GM12875 (cell line): Measurements from ENCODE around the gene ZMAT3.

ENCODE experiments used
- H3K4me3 ChIP-seq: one replicate; pipeline ENCODE4 v1.5.1; 2011; ENCODE audit warnings: low read depth, low read length, control low read depth
- TF ChIP-seq, protein P1 (sequence below): IDR thresholded peaks from 2 replicates; pipeline ENCODE4 v1.5.1; 2011; ENCODE audit warnings: low read depth, mild to moderate bottlenecking, control low read depth, inconsistent platforms, low read length, moderate library complexity, borderline replicate concordance; ENCODE audit not compliant: insufficient read depth

Gene ZMAT3

GRCh38 chr3:178975320-178975719, 96.3 kb downstream of the ZMAT3 start:
- TF ChIP-seq, protein P1, sequence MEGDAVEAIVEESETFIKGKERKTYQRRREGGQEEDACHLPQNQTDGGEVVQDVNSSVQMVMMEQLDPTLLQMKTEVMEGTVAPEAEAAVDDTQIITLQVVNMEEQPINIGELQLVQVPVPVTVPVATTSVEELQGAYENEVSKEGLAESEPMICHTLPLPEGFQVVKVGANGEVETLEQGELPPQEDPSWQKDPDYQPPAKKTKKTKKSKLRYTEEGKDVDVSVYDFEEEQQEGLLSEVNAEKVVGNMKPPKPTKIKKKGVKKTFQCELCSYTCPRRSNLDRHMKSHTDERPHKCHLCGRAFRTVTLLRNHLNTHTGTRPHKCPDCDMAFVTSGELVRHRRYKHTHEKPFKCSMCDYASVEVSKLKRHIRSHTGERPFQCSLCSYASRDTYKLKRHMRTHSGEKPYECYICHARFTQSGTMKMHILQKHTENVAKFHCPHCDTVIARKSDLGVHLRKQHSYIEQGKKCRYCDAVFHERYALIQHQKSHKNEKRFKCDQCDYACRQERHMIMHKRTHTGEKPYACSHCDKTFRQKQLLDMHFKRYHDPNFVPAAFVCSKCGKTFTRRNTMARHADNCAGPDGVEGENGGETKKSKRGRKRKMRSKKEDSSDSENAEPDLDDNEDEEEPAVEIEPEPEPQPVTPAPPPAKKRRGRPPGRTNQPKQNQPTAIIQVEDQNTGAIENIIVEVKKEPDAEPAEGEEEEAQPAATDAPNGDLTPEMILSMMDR: no peak
- H3K4me3 ChIP-seq: no peak overlapping the region

DNA sequence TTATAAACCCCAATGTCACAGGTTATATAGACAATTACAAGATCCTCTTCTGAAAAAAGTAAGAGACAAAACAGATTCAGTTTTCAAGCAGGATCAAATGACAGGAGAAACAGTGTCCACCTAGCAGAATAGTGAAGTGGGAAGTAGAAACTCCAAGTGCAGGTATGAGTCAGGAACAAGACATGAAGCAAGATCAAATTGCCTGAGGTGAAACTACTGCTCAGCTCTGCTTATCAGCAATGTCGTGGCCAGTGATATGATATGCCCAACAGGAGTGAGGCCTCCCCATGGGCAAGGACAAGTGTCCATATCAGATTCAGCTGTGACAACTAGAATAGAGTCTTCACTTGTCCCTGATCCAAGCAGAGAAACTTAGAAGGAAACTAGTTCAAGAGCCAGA, 100.0 kb downstream of the ZMAT3 start:
- TF ChIP-seq, protein P1: no peak
- no peak overlapping the region for H3K4me3 ChIP-seq

DNA sequence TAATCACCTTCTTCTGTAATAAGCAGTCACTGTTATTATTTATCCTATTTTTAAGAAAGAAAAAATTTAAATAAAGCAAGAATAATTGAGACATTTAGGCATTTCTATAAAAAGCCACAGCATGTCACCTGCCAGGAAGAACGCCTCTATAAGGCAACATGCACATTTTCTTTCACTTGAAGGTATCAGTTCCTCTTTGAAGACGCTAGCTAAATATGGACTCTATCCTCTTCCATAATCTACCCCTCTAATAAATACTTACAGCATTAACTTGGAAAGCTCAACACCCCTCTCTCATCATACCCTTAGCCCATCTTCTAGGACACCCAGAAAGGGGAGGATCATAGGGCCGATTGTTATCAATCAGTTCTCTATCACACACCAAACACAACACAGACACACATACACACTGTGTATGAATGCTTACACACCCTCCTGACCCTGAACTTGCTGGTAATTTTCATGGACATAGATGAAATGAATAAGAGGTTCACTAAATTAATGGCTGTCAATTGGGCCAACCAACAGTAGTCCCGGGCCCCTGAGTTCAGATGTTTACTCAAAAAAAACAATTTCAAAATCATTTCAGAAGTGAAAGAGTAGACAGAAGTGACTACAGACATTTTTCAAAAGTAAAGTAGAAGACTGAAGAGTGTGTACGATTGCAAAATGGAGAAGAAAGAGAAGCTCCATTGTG, 102.5 kb downstream of the ZMAT3 start:
- H3K4me3 ChIP-seq: no peak overlapping the region
- TF ChIP-seq, protein P1: no peak
